Measurements from ENCODE around the gene KCNQ5.

- TF ChIP-seq, protein P1, sequence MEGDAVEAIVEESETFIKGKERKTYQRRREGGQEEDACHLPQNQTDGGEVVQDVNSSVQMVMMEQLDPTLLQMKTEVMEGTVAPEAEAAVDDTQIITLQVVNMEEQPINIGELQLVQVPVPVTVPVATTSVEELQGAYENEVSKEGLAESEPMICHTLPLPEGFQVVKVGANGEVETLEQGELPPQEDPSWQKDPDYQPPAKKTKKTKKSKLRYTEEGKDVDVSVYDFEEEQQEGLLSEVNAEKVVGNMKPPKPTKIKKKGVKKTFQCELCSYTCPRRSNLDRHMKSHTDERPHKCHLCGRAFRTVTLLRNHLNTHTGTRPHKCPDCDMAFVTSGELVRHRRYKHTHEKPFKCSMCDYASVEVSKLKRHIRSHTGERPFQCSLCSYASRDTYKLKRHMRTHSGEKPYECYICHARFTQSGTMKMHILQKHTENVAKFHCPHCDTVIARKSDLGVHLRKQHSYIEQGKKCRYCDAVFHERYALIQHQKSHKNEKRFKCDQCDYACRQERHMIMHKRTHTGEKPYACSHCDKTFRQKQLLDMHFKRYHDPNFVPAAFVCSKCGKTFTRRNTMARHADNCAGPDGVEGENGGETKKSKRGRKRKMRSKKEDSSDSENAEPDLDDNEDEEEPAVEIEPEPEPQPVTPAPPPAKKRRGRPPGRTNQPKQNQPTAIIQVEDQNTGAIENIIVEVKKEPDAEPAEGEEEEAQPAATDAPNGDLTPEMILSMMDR (conservative IDR thresholded peaks at IDR 0.05; ENCODE audit: low read depth, low read length) = no peak
- no peak for TF ChIP-seq EZH2 (IDR thresholded peaks at IDR 0.05; ENCODE audit: borderline replicate concordance, low read depth, low read length, poor library complexity, severe bottlenecking)
Measured at GRCh38 chr6:73144516-73144915, 522.7 kb downstream of the KCNQ5 start.
